Spleen (tissue), 7 donors: Measurements from ENCODE around the gene ZNF746.

Experiments
- POLR2A ChIP-seq, 3 donors: fragments of 450-650 bp; IDR thresholded peaks; one replicate each; pipeline ENCODE4 v1.5.1; 2017; ENCODE audit warnings: antibody characterized with exemption in 3 of 3, mild to moderate bottlenecking in 1 of 3
- POLR2AphosphoS5 ChIP-seq, 3 donors: sonication (generic); formaldehyde crosslinking; IDR thresholded peaks; one replicate each; pipeline ENCODE4 v1.5.1; 2017; ENCODE audit warnings: antibody characterized with exemption in 3 of 3
- TF ChIP-seq, protein P1 (sequence below), 11 experiments: fragments of 200-600 bp in 7 of 11; fragments of 450-650 bp in 4 of 11; sonication (generic) in 4 of 11; IDR thresholded peaks in 8 of 11; conservative IDR thresholded peaks in 3 of 11; 1 replicate in 7 of 11; 2 replicates in 4 of 11; pipeline versions ENCODE4 v1.4.0 to v1.8.0; 2016 to 2021; ENCODE audit warnings: antibody characterized with exemption in 11 of 11, inconsistent platforms in 4 of 11, mild to moderate bottlenecking in 1 of 11
- donor health status: DM: no; HTN: no; CAD: no; lungs with moderate emphysema.
- donor health status: DM: no; HTN: no; CAD: no.
- donor health status: DM: no; HTN: no; CAD: no.

DNA sequence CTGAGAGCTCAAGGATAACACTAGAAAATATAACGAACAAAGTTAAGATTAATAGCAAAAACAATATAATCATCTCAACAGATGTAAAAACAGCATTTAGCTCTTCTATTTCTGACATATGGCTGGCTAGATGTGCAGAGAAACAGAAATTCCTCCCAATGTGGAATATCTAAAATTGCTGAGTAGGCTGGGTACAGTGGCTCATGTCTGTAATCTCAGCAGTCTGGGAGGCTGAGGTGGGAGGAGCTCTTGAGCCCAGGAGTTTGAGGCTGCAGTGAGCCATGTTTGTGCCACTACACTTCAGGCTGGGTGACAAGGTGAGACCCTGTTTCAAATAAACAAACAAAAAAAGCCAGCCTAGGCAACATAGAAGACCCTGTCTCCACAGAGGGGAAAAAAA lies 18.0 kb downstream of the ZNF746 start:
- TF ChIP-seq, protein P1, sequence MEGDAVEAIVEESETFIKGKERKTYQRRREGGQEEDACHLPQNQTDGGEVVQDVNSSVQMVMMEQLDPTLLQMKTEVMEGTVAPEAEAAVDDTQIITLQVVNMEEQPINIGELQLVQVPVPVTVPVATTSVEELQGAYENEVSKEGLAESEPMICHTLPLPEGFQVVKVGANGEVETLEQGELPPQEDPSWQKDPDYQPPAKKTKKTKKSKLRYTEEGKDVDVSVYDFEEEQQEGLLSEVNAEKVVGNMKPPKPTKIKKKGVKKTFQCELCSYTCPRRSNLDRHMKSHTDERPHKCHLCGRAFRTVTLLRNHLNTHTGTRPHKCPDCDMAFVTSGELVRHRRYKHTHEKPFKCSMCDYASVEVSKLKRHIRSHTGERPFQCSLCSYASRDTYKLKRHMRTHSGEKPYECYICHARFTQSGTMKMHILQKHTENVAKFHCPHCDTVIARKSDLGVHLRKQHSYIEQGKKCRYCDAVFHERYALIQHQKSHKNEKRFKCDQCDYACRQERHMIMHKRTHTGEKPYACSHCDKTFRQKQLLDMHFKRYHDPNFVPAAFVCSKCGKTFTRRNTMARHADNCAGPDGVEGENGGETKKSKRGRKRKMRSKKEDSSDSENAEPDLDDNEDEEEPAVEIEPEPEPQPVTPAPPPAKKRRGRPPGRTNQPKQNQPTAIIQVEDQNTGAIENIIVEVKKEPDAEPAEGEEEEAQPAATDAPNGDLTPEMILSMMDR (IDR thresholded peaks at IDR 0.05 in 8 of 11, conservative IDR thresholded peaks at IDR 0.05 in 3 of 11) = no peak
- no peak for TF ChIP-seq POLR2AphosphoS5 (IDR thresholded peaks at IDR 0.05)
- no peak for TF ChIP-seq POLR2A (IDR thresholded peaks at IDR 0.05)
